Measurements from ENCODE around the gene SIRPD. TPM values are rescaled to one million over a fixed set of nuclear protein-coding genes. Genes with fewer than 3 reads are reported as not detected.

SIRPD gene
- polyA plus RNA-seq, 4 donors = 1.2 TPM; not detected in 3

DNA sequence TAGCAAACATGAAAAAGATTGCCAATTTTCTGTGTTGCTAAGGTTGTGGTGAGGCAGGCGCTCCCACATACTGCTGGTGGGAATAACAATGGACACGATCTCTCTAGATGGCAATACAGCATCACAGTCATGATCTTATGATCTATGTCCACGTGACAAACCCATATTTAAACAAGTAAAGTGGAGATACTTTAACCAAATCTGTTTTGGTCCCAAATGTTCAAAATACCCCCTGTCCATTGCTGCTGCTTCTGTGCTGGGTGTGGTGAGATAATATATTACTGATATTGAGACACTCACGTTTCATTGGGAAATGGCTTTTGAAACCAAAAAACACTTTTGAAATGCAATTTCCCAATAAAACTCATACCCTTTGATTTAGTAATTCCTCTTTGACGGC, 23.0 kb downstream of the SIRPD start:
- Histone ChIP-seq H3K4me1 (ENCODE audit: control insufficient read depth in 3 of 3, insufficient read depth in 2 of 3, low read depth in 1 of 3, low read length in 2 of 3) (no peaks in the 10 kb centered on the region), H3K4me3 (ENCODE audit: low read depth in 1 of 3, low read length in 3 of 3) (no peak overlapping the region), H3K27ac (ENCODE audit: low read depth in 1 of 3, low read length in 2 of 3) (no peak overlapping the region), H3K9me3 (ENCODE audit: control insufficient read depth in 2 of 2, insufficient read depth in 1 of 2, low read depth in 1 of 2, low read length in 1 of 2) (no peaks in the 10 kb centered on the region), H3K27me3 (ENCODE audit: control insufficient read depth in 3 of 3, insufficient read depth in 3 of 3, low read length in 3 of 3) (no peaks in the 10 kb centered on the region), H3K36me3 (ENCODE audit: control insufficient read depth in 3 of 3, insufficient read depth in 2 of 3, low read depth in 1 of 3, low read length in 3 of 3) (no peaks in the 10 kb centered on the region)
- DNase-seq (no peak), FAIRE-seq (no peak)
- WGBS, 3 donors = 60 to 72% (median 66%) methylated on average over 5 of the region's 5 CpGs

DNA sequence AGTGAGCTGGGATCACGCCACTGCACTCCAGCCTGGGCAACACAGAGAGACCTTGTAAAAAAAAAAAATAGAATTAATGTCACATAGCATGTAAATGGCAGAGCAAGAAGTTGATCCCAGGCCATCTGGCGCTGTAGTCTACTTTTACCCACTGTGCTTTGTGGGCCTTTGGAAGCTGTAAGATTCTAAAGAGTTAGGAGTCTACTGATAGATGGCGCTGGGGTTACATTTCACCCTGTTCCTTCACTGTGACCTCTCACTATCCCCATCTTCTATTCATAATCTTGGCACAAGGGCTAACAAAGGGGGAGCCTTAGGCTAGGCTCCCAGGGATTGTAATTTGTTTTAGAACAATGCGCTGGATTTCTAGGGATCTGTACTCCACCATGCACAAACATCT, 24.4 kb downstream of the SIRPD start:
- Histone ChIP-seq H3K4me3 (ENCODE audit: low read depth in 1 of 3, low read length in 3 of 3) (no peak overlapping the region), H3K36me3 (ENCODE audit: control insufficient read depth in 3 of 3, insufficient read depth in 2 of 3, low read depth in 1 of 3, low read length in 3 of 3) (no peaks in the 10 kb centered on the region), H3K27ac (ENCODE audit: low read depth in 1 of 3, low read length in 2 of 3) (no peak overlapping the region), H3K4me1 (ENCODE audit: control insufficient read depth in 3 of 3, insufficient read depth in 2 of 3, low read depth in 1 of 3, low read length in 2 of 3) (no peaks in the 10 kb centered on the region), H3K27me3 (ENCODE audit: control insufficient read depth in 3 of 3, insufficient read depth in 3 of 3, low read length in 3 of 3) (no peaks in the 10 kb centered on the region), H3K9me3 (ENCODE audit: control insufficient read depth in 2 of 2, insufficient read depth in 1 of 2, low read depth in 1 of 2, low read length in 1 of 2) (no peaks in the 10 kb centered on the region)
- WGBS, 3 donors = 77 to 85% (median 85%) methylated on average over 4 of the region's 4 CpGs
- no peak for DNase-seq
- no peak for FAIRE-seq

DNA sequence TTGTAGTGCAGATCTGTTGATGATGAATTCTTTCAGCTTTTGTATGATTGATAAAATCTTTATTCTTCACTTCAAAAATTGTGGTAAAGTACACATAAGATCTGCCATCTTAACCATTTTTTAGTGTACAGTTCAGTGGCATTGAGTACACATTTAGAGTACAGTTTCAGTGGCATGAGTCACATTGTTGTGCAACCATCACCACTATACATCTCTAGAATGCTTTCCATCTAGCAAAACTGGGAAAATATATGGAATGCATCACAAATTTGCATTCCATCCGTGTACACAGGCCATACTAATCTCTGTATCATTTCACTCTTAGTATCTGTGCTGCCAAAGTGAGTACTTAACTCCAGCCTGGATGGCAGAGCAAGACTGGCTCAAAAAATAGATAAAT, 28.7 kb downstream of the SIRPD start:
- no peaks in the 10 kb centered on the region for H3K9me3 ChIP-seq (ENCODE audit: control insufficient read depth in 2 of 2, insufficient read depth in 1 of 2, low read depth in 1 of 2, low read length in 1 of 2)
- DNase-seq (no peak), FAIRE-seq (no peak)
- H3K27ac ChIP-seq (ENCODE audit: low read depth in 1 of 3, low read length in 2 of 3) = no peak overlapping the region
- WGBS, 3 donors = 29 to 39% (median 32%) methylated on average over 1 of the region's 1 CpG
- H3K4me3 ChIP-seq (ENCODE audit: low read depth in 1 of 3, low read length in 3 of 3) = no peak overlapping the region
- no peaks in the 10 kb centered on the region for H3K4me1 ChIP-seq (ENCODE audit: control insufficient read depth in 3 of 3, insufficient read depth in 2 of 3, low read depth in 1 of 3, low read length in 2 of 3)
- no peaks in the 10 kb centered on the region for H3K27me3 ChIP-seq (ENCODE audit: control insufficient read depth in 3 of 3, insufficient read depth in 3 of 3, low read length in 3 of 3)
- no peaks in the 10 kb centered on the region for H3K36me3 ChIP-seq (ENCODE audit: control insufficient read depth in 3 of 3, insufficient read depth in 2 of 3, low read depth in 1 of 3, low read length in 3 of 3)

DNA sequence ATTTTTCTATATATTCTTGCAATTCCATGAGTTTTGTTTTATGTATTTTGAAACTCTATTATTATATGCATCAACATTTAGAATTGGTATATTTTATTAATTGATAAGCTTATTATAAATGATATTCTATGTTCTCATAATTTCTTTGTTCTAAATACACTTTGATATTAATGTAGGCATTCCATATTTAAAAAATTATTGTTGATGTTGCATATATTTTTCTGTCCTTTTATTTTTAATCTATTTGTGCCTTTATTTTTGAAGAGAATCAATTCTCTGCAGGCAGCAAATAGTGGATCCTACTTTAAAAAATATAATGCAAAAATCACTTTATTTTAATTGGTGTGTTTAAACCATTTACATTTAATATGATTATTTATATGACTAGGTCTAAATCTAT, 29.6 kb downstream of the SIRPD start:
- DNase-seq (no peak), FAIRE-seq (no peak)
- no peaks in the 10 kb centered on the region for H3K9me3 ChIP-seq (ENCODE audit: control insufficient read depth in 2 of 2, insufficient read depth in 1 of 2, low read depth in 1 of 2, low read length in 1 of 2)
- no peaks in the 10 kb centered on the region for H3K36me3 ChIP-seq (ENCODE audit: control insufficient read depth in 3 of 3, insufficient read depth in 2 of 3, low read depth in 1 of 3, low read length in 3 of 3)
- no peaks in the 10 kb centered on the region for H3K4me1 ChIP-seq (ENCODE audit: control insufficient read depth in 3 of 3, insufficient read depth in 2 of 3, low read depth in 1 of 3, low read length in 2 of 3)
- no peak overlapping the region for H3K4me3 ChIP-seq (ENCODE audit: low read depth in 1 of 3, low read length in 3 of 3)
- no peaks in the 10 kb centered on the region for H3K27me3 ChIP-seq (ENCODE audit: control insufficient read depth in 3 of 3, insufficient read depth in 3 of 3, low read length in 3 of 3)
- no peak overlapping the region for H3K27ac ChIP-seq (ENCODE audit: low read depth in 1 of 3, low read length in 2 of 3)

DNA sequence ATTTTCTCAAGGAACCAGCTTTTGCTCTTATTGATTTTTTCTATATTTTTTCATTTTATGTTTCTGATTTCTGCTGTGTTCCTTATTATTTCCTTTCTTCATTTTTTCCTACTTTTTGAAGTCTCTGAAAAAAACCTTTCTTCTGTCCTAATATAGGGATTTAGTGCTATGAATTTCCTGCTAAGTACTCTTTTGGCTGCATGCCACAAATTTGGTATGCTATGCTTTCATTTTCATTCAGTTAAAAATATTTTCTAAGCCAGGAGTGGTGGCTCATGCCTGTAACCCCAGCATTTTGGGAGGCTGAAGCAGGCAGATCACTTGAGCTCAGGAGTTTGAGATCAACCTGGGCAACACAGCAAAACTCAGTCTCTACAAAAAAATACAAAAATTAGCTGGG, 30.6 kb downstream of the SIRPD start:
- H3K9me3 ChIP-seq (ENCODE audit: control insufficient read depth in 2 of 2, insufficient read depth in 1 of 2, low read depth in 1 of 2, low read length in 1 of 2) = no peaks in the 10 kb centered on the region
- DNase-seq = no peak
- FAIRE-seq = no peak
- no peaks in the 10 kb centered on the region for H3K27me3 ChIP-seq (ENCODE audit: control insufficient read depth in 3 of 3, insufficient read depth in 3 of 3, low read length in 3 of 3)
- H3K36me3 ChIP-seq (ENCODE audit: control insufficient read depth in 3 of 3, insufficient read depth in 2 of 3, low read depth in 1 of 3, low read length in 3 of 3) = no peaks in the 10 kb centered on the region
- no peaks in the 10 kb centered on the region for H3K4me1 ChIP-seq (ENCODE audit: control insufficient read depth in 3 of 3, insufficient read depth in 2 of 3, low read depth in 1 of 3, low read length in 2 of 3)
- no peak overlapping the region for H3K4me3 ChIP-seq (ENCODE audit: low read depth in 1 of 3, low read length in 3 of 3)
- H3K27ac ChIP-seq (ENCODE audit: low read depth in 1 of 3, low read length in 2 of 3) = no peak overlapping the region

DNA sequence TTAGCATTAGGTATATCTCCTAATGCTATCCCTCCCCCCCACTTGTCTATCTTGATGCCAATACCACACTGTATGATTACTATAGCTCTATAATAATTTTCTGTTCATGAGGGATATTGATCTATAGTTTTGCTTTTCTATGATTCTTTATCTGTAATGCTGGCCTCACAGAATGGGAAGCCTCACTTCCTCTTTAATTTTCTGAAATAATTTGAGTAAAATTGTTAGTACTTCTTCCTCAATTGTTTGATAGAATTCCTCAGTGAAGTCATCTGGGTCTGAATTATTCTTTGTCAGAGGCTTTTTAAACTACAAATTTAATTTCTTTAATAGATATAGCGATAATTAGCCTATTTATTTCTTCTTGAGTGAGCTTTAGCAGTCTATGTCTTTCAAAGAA, 31.2 kb downstream of the SIRPD start:
- Histone ChIP-seq H3K36me3 (ENCODE audit: control insufficient read depth in 3 of 3, insufficient read depth in 2 of 3, low read depth in 1 of 3, low read length in 3 of 3) (no peaks in the 10 kb centered on the region), H3K27me3 (ENCODE audit: control insufficient read depth in 3 of 3, insufficient read depth in 3 of 3, low read length in 3 of 3) (peaks cover 0 to 4% (median 0%) of the 10 kb centered on the region in 3 donors), H3K9me3 (ENCODE audit: control insufficient read depth in 2 of 2, insufficient read depth in 1 of 2, low read depth in 1 of 2, low read length in 1 of 2) (no peaks in the 10 kb centered on the region), H3K4me3 (ENCODE audit: low read depth in 1 of 3, low read length in 3 of 3) (no peak overlapping the region), H3K4me1 (ENCODE audit: control insufficient read depth in 3 of 3, insufficient read depth in 2 of 3, low read depth in 1 of 3, low read length in 2 of 3) (no peaks in the 10 kb centered on the region), H3K27ac (ENCODE audit: low read depth in 1 of 3, low read length in 2 of 3) (no peak overlapping the region)
- DNase-seq (no peak), FAIRE-seq (no peak)
- 87 to 89% (median 88%) methylated on average over 1 of the region's 1 CpG for WGBS, 3 donors

DNA sequence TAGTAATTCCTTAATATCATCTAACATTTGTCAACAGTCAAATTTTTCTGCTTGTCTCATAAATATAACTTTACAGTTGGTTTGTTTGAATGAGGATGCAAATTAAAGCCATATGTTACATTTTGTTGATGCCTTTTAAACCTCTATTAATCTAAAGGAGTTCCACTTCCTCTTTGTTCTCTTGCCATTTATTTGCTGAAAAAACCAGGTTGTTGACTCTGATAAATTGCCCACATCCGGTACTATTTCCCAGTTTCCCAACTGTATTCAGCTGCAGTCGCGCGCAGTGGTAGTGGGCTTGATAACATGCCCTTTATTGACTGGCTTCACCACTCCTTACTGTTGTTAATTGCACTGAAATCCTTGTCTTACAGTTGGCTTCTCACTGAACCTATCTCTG, 33.5 kb downstream of the SIRPD start:
- Histone ChIP-seq H3K36me3 (ENCODE audit: control insufficient read depth in 3 of 3, insufficient read depth in 2 of 3, low read depth in 1 of 3, low read length in 3 of 3) (no peaks in the 10 kb centered on the region), H3K27me3 (ENCODE audit: control insufficient read depth in 3 of 3, insufficient read depth in 3 of 3, low read length in 3 of 3) (peaks cover 0 to 4% (median 2%) of the 10 kb centered on the region in 3 donors), H3K4me3 (ENCODE audit: low read depth in 1 of 3, low read length in 3 of 3) (no peak overlapping the region), H3K9me3 (ENCODE audit: control insufficient read depth in 2 of 2, insufficient read depth in 1 of 2, low read depth in 1 of 2, low read length in 1 of 2) (no peaks in the 10 kb centered on the region), H3K27ac (ENCODE audit: low read depth in 1 of 3, low read length in 2 of 3) (no peak overlapping the region), H3K4me1 (ENCODE audit: control insufficient read depth in 3 of 3, insufficient read depth in 2 of 3, low read depth in 1 of 3, low read length in 2 of 3) (no peaks in the 10 kb centered on the region)
- DNase-seq = no peak
- 33 to 47% (median 35%) methylated on average over 4 of the region's 4 CpGs for WGBS, 3 donors
- no peak for FAIRE-seq

DNA sequence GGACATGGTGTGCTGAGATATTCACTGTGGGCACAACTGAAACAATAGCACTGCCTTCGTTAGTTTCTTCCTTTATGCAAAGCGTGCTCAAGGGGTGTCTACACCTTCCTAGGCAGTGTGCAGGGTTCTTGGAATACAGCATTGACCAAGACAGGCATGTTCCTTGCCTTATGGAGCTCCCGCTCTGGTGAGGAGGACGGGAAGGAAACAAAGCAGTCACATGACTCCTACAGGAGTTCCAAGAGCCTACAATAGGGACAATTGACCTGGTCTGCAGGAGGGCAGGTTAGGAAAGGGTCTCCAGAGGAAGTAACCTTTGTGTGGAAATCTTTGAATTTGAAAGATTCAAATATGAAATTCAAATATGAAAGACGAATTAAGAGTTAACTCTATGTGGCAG, 40.5 kb downstream of the SIRPD start:
- H3K9me3 ChIP-seq (ENCODE audit: control insufficient read depth in 2 of 2, insufficient read depth in 1 of 2, low read depth in 1 of 2, low read length in 1 of 2) = no peaks in the 10 kb centered on the region
- DNase-seq (no peak), FAIRE-seq (no peak)
- H3K4me3 ChIP-seq (ENCODE audit: low read depth in 1 of 3, low read length in 3 of 3) = no peak overlapping the region
- H3K36me3 ChIP-seq (ENCODE audit: control insufficient read depth in 3 of 3, insufficient read depth in 2 of 3, low read depth in 1 of 3, low read length in 3 of 3) = no peaks in the 10 kb centered on the region
- peaks cover 0 to 11% (median 2%) of the 10 kb centered on the region in 3 donors for H3K27me3 ChIP-seq (ENCODE audit: control insufficient read depth in 3 of 3, insufficient read depth in 3 of 3, low read length in 3 of 3)
- no peak overlapping the region for H3K27ac ChIP-seq (ENCODE audit: low read depth in 1 of 3, low read length in 2 of 3)
- WGBS, 3 donors = 75 to 81% (median 80%) methylated on average over 5 of the region's 5 CpGs
- no peaks in the 10 kb centered on the region for H3K4me1 ChIP-seq (ENCODE audit: control insufficient read depth in 3 of 3, insufficient read depth in 2 of 3, low read depth in 1 of 3, low read length in 2 of 3)

DNA sequence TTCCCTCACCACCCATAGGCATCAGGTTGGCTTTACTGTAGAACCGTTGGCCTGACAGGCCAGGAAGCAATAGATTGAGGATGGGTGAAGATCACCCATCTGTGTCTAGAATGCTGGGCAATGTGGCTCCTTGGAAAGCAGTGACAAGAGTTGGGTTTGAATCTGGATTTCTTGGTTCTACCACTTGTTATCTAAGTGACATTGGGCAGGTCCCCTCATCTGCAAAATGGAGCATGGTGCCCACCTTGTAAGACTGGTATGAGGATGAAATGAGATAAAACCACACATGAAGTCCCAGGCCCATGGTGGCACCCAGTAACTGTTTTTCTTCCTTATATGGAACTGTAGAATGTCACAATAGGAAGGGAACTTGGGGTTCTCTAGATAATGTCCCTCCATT, 43.7 kb downstream of the SIRPD start:
- Histone ChIP-seq H3K27me3 (ENCODE audit: control insufficient read depth in 3 of 3, insufficient read depth in 3 of 3, low read length in 3 of 3) (peaks cover 0 to 13% (median 0%) of the 10 kb centered on the region in 3 donors), H3K36me3 (ENCODE audit: control insufficient read depth in 3 of 3, insufficient read depth in 2 of 3, low read depth in 1 of 3, low read length in 3 of 3) (no peaks in the 10 kb centered on the region), H3K27ac (ENCODE audit: low read depth in 1 of 3, low read length in 2 of 3) (no peak overlapping the region), H3K4me1 (ENCODE audit: control insufficient read depth in 3 of 3, insufficient read depth in 2 of 3, low read depth in 1 of 3, low read length in 2 of 3) (no peaks in the 10 kb centered on the region), H3K9me3 (ENCODE audit: control insufficient read depth in 2 of 2, insufficient read depth in 1 of 2, low read depth in 1 of 2, low read length in 1 of 2) (no peaks in the 10 kb centered on the region), H3K4me3 (ENCODE audit: low read depth in 1 of 3, low read length in 3 of 3) (no peak overlapping the region)
- DNase-seq (no peak), FAIRE-seq (no peak)
- 68 to 79% (median 71%) methylated on average over 1 of the region's 1 CpG for WGBS, 3 donors

All from small intestine (tissue), 7 donors.